Measurements from ENCODE around the gene CPA1. TPM values are rescaled to one million over a fixed set of nuclear protein-coding genes. Genes with fewer than 3 reads are reported as not detected.

CPA1 gene
- total RNA-seq, 2 donors from 2014 or later, result 0.29 TPM

Other genes starting within 250 kb of the CPA1 start
- gene TMEM209, start 175.1 kb upstream of the CPA1 start, total RNA-seq, result 10 to 100 TPM in 1 of 2 donors, 1 to 10 TPM in 1; 9.4 to 11.2 TPM
- gene SSMEM1, start 172.6 kb upstream of the CPA1 start, total RNA-seq, result not detected
- under 1 TPM in 1 of 2 donors, not detected in 1; 0.38 TPM for gene CPA2, start 113.6 kb upstream of the CPA1 start, total RNA-seq
- 1 to 10 TPM; 3.5 to 3.8 TPM for gene CPA4, start 87.3 kb upstream of the CPA1 start, total RNA-seq
- gene CPA5, start 35.7 kb upstream of the CPA1 start, total RNA-seq, result not detected
- gene CEP41, start 60.5 kb downstream of the CPA1 start, total RNA-seq, result 1 to 10 TPM; 6.2 to 7.0 TPM
- 10 to 100 TPM; 68.0 to 96.5 TPM for gene MEST, start 111.6 kb downstream of the CPA1 start, total RNA-seq

Measured in left cardiac atrium (tissue), 2 donors.